Activated CD8-positive, alpha-beta T cell treated with anti-CD3 and anti-CD28 coated beads, Interleukin-2, amount 10 ng/mL, durations not matched to agents 7 days and 5 days (primary cell): ENCODE data around the gene TRIM37. TPM values are rescaled to one million over a fixed set of nuclear protein-coding genes. Genes with fewer than 3 reads are reported as not detected.
"Not testable (repeated sequence)": the region's sequence is repeated elsewhere in the genome, so short reads cannot be mapped to it uniquely, and the experiment has no call there.

Experiments
- ATAC-seq: fragments of 150-1000 bp; cut with Tn5 transposase; one replicate; pipeline ENCODE4 v1.10.0; 2021; ENCODE audit warnings: moderate library complexity
- CTCF ChIA-PET: fragments of 350-600 bp; sonication (Branson Sonifier 250); formaldehyde crosslinking; loops from one replicate; lab custom pipeline; 2021; ENCODE audit warnings: antibody characterized with exemption; lab: Charles Lee
- POLR2A ChIA-PET: fragments of 350-600 bp; sonication (Branson Sonifier 250); formaldehyde crosslinking; loops from one replicate; lab custom pipeline; 2021; ENCODE audit warnings: antibody characterized with exemption; lab: Charles Lee
- DNase-seq: peaks from one replicate; pipeline ENCODE4 v3.0.0-alpha.2; 2020
- H3K27ac Mint-ChIP-seq: one replicate; pipeline ENCODE4 v1.8.0; 2021; ENCODE audit warnings: mild to moderate bottlenecking, mixed read lengths
- H3K27me3 Mint-ChIP-seq: one replicate; pipeline ENCODE4 v1.8.0; 2021; ENCODE audit warnings: low read depth, mixed read lengths
- H3K36me3 Mint-ChIP-seq: one replicate; pipeline ENCODE4 v1.8.0; 2021; ENCODE audit warnings: low read depth, mixed read lengths
- H3K4me1 Mint-ChIP-seq: one replicate; pipeline ENCODE4 v1.8.0; 2021; ENCODE audit warnings: low read depth, mixed read lengths
- H3K4me3 Mint-ChIP-seq: one replicate; pipeline ENCODE4 v1.8.0; 2021; ENCODE audit warnings: mild to moderate bottlenecking, mixed read lengths
- H3K9me3 Mint-ChIP-seq: one replicate; pipeline ENCODE4 v1.8.0; 2022; ENCODE audit warnings: mixed read lengths; ENCODE audit not compliant: insufficient read depth
- total RNA-seq, 2 experiments: library from RNA; stranded (reverse); gene quantifications; one replicate each; pipeline ENCODE4 v1.2.3, GENCODE V29; 2021

Gene TRIM37
- total RNA-seq, 2 experiments from 2014 or later: 25.4 to 28.8 TPM

DNA sequence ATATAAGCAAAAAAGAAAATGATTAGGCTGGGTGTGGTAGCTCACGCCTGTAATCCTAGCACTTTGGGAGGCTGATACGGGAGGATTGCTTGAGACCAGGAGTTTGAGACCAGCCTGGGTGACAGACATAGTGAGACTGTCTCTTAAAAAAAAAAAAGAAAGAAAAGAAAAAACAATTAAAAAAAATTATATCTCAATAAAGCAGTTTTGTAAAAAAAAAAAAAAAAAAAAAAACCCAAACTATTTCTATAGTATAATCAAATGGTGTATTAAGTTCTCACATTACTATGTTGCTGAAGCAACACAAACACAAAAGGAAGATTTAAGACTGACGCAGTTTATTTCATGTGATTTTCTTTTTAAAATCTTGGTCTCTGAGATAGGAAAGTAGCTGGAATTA is 140.5 kb downstream of the TRIM37 start:
- no peaks in the 10 kb centered on the region for H3K36me3 Mint-ChIP-seq
- ATAC-seq (no peak), DNase-seq (no peak)
- no peak overlapping the region for H3K4me3 Mint-ChIP-seq
- ChIA-PET POLR2A (no interaction called here), CTCF (no interaction called here)
- H3K27ac Mint-ChIP-seq: no peak overlapping the region
- H3K27me3 Mint-ChIP-seq: peaks cover 14% of the 10 kb centered on the region
- no peaks in the 10 kb centered on the region for H3K9me3 Mint-ChIP-seq
- peaks cover 9% of the 10 kb centered on the region for H3K4me1 Mint-ChIP-seq

DNA sequence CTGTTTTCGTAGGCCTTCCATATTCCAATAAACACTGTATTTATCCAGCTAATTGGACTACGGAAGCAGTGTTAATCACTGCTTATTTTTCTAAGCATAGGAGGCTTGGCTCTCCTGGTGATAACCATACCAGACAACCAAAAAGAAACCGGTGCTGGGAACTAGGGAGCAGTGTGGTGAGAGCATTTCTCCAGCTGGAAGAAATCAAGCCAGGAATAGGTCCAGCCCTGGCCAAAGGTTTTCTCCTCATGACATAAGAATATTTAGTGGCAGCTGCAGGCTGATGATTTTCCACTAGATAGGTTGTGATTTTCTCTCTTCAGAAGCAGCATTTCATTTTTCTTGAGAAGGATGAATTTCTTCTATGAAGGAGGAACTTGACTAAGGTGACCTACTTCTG is 141.5 kb downstream of the TRIM37 start:
- Mint-ChIP-seq H3K9me3 (no peaks in the 10 kb centered on the region), H3K4me3 (no peak overlapping the region), H3K27me3 (peaks cover 10% of the 10 kb centered on the region), H3K4me1 (peaks cover 9% of the 10 kb centered on the region), H3K36me3 (no peaks in the 10 kb centered on the region), H3K27ac (no peak overlapping the region)
- no peak for DNase-seq
- ChIA-PET POLR2A (no interaction called here), CTCF (no interaction called here)
- no peak for ATAC-seq

DNA sequence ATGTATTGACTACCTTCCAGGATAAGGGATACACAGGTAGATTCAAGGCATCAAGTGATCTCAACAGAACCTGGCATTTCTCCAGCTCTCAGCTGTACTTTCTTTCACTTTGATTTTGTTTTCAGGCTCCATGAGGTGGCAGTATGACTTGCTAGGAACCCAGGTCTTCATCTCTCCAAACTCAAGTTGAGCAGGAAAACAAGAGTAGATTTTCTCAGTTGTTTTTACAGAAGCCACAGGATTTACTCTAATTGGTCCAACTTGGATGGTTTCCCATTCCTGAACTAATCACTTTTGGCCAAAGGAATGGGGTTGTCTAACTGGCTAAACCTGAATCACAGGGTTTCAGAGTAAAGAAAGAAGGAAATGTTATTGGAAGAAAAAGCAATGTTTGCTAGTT is 146.6 kb downstream of the TRIM37 start:
- H3K36me3 Mint-ChIP-seq: no peaks in the 10 kb centered on the region
- no peaks in the 10 kb centered on the region for H3K4me1 Mint-ChIP-seq
- ATAC-seq: no peak
- H3K27ac Mint-ChIP-seq: no peak overlapping the region
- DNase-seq: no peak
- CTCF ChIA-PET: interaction anchor here (1.0 to 1.1 kb wide), 2 partner anchors 45 to 351 kb away, joined by 3 to 4 read pairs; no protein-coding TSS in a partner anchor
- H3K9me3 Mint-ChIP-seq: no peaks in the 10 kb centered on the region
- no peak overlapping the region for H3K4me3 Mint-ChIP-seq
- H3K27me3 Mint-ChIP-seq: peaks cover 2% of the 10 kb centered on the region
- POLR2A ChIA-PET: no interaction called here

- H3K36me3 Mint-ChIP-seq, H3K4me3 Mint-ChIP-seq, H3K27ac Mint-ChIP-seq, H3K9me3 Mint-ChIP-seq, ATAC-seq, H3K4me1 Mint-ChIP-seq, DNase-seq, POLR2A ChIA-PET, H3K27me3 Mint-ChIP-seq: not testable (repeated sequence)
- CTCF ChIA-PET: interaction anchor here (0.7 kb wide), 1 partner anchor 1802 kb away, joined by 3 read pairs; no protein-coding TSS in a partner anchor
Measured at GRCh38 chr17:58957725-58958073, 149.0 kb downstream of the TRIM37 start.

DNA sequence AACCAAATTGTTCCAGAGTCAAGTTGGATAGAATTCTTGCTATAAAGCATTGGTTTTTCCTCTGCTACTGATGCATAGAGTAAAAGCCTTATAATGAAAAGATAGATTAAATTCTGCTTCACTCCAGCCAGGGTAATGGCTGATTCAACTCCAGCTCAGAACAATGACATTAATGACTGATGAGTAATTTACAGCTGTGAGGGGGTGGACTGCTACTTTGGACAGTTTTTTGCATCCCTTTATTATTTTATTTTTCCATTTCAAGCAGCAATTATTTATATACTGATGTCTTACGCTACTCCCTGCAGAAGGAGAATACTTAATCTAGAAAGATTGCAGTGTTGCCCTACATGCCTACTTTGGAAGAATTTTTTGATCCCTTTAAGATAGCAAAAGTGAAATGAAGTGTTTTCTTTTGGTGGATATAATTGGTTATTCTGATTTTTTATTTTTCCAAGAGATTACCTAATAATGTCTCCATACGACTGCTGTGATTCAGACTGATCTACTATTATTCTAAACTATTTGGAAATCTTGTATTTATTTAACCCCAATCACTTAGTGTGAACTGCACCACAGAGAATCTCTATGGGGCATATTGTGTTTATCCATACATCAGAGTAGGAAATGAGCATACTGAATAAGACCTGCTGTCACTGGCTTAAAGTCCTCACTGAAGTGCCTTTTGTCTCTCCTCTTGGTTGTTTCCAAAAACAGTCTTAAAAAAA is 149.5 kb downstream of the TRIM37 start:
- no peak overlapping the region for H3K27ac Mint-ChIP-seq
- H3K9me3 Mint-ChIP-seq: no peaks in the 10 kb centered on the region
- ChIA-PET POLR2A (no interaction called here), CTCF (no interaction called here)
- no peak overlapping the region for H3K4me3 Mint-ChIP-seq
- H3K27me3 Mint-ChIP-seq: no peaks in the 10 kb centered on the region
- no peak for DNase-seq
- peaks cover 10% of the 10 kb centered on the region for H3K4me1 Mint-ChIP-seq
- no peaks in the 10 kb centered on the region for H3K36me3 Mint-ChIP-seq
- no peak for ATAC-seq

- H3K27ac Mint-ChIP-seq, POLR2A ChIA-PET, H3K4me1 Mint-ChIP-seq, H3K4me3 Mint-ChIP-seq, H3K36me3 Mint-ChIP-seq, CTCF ChIA-PET, H3K27me3 Mint-ChIP-seq, DNase-seq, ATAC-seq: not testable (repeated sequence)
- peaks cover 13% of the 10 kb centered on the region for H3K9me3 Mint-ChIP-seq
Measured at GRCh38 chr17:58954358-58954757, 152.3 kb downstream of the TRIM37 start.

- ChIA-PET CTCF (no interaction called here), POLR2A (no interaction called here)
- no peaks in the 10 kb centered on the region for H3K4me1 Mint-ChIP-seq
- peaks cover 7% of the 10 kb centered on the region for H3K36me3 Mint-ChIP-seq
- no peak overlapping the region for H3K4me3 Mint-ChIP-seq
- peaks cover 22% of the 10 kb centered on the region for H3K9me3 Mint-ChIP-seq
- H3K27ac Mint-ChIP-seq: no peak overlapping the region
- no peak for ATAC-seq
- peaks cover 12% of the 10 kb centered on the region for H3K27me3 Mint-ChIP-seq
- DNase-seq: no peak
Measured at GRCh38 chr17:58947824-58948223, 158.9 kb downstream of the TRIM37 start.

DNA sequence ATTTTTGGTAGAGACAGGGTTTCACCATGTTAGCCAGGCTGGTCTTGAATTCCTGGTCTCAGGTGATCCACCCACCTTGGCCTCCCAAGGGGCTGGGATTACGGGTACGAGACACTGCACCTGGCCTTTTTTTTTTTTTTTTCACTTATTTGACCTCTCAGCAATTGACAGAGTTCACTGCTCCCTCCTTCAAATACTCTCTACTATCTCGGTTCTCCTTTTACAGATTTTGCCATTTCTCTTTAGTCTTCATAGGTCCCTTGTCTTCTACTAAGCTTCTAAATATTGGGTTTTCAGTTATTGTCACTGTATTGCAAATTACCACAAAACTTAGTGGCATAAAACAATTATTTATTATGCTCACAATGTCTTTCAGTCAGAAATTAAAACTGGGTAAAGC is 159.3 kb downstream of the TRIM37 start:
- no peak for DNase-seq
- no peak for ATAC-seq
- POLR2A ChIA-PET: no interaction called here
- CTCF ChIA-PET: no interaction called here
- no peak overlapping the region for H3K4me3 Mint-ChIP-seq
- H3K27ac Mint-ChIP-seq: no peak overlapping the region
- no peaks in the 10 kb centered on the region for H3K4me1 Mint-ChIP-seq
- peaks cover 12% of the 10 kb centered on the region for H3K27me3 Mint-ChIP-seq
- peaks cover 22% of the 10 kb centered on the region for H3K9me3 Mint-ChIP-seq
- peaks cover 7% of the 10 kb centered on the region for H3K36me3 Mint-ChIP-seq

GRCh38 chr17:58944166-58944565 is 162.5 kb downstream of the TRIM37 start:
- Mint-ChIP-seq H3K27me3 (peaks cover 11% of the 10 kb centered on the region), H3K36me3 (no peaks in the 10 kb centered on the region), H3K4me1 (no peaks in the 10 kb centered on the region), H3K4me3 (no peak overlapping the region), H3K27ac (no peak overlapping the region), H3K9me3 (peaks cover 7% of the 10 kb centered on the region)
- ATAC-seq (no peak), DNase-seq (no peak)
- ChIA-PET CTCF (no interaction called here), POLR2A (no interaction called here)

GRCh38 chr17:58936295-58936694 is 170.4 kb downstream of the TRIM37 start:
- H3K27ac Mint-ChIP-seq: no peak overlapping the region
- no peaks in the 10 kb centered on the region for H3K4me1 Mint-ChIP-seq
- H3K4me3 Mint-ChIP-seq: no peak overlapping the region
- H3K36me3 Mint-ChIP-seq: no peaks in the 10 kb centered on the region
- DNase-seq (no peak), ATAC-seq (no peak)
- POLR2A ChIA-PET: no interaction called here
- H3K9me3 Mint-ChIP-seq: no peaks in the 10 kb centered on the region
- peaks cover 7% of the 10 kb centered on the region for H3K27me3 Mint-ChIP-seq
- CTCF ChIA-PET: no interaction called here

DNA sequence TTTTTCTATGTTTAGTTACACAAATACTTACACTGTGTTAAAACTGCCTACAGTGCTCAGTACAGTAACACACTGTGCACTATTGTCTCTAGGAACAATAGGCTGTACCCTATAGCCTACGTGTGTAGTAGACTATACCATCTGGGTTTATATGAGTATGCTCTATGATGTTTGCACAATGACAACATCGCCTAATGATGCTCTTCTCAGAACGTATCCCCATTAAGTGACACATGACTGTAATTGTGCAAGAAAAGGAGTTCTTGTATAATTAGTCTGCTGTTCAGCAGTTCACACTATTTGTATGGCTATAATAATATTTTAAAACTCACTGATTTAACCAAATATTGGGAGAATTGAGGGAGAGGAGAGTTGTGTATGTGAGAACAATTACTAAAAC is 173.7 kb downstream of the TRIM37 start:
- H3K4me1 Mint-ChIP-seq: no peaks in the 10 kb centered on the region
- ATAC-seq (no peak), DNase-seq (no peak)
- POLR2A ChIA-PET: no interaction called here
- no peak overlapping the region for H3K4me3 Mint-ChIP-seq
- H3K27ac Mint-ChIP-seq: no peak overlapping the region
- CTCF ChIA-PET: no interaction called here
- H3K9me3 Mint-ChIP-seq: no peaks in the 10 kb centered on the region
- H3K27me3 Mint-ChIP-seq: peaks cover 5% of the 10 kb centered on the region
- no peaks in the 10 kb centered on the region for H3K36me3 Mint-ChIP-seq
